ENCODE data around the gene APAF1. TPM values are rescaled to one million over a fixed set of nuclear protein-coding genes. Genes with fewer than 3 reads are reported as not detected.
"Not testable (repeated sequence)": the region's sequence is repeated elsewhere in the genome, so short reads cannot be mapped to it uniquely, and the experiment has no call there.

Gene APAF1
- total RNA-seq, 2 experiments from 2014 or later, result 10.6 to 11.5 TPM

GRCh38 chr12:98750511-98750910 is 105.4 kb downstream of the APAF1 start:
- DNase-seq, result no peak

GRCh38 chr12:98751580-98752115 is 106.6 kb downstream of the APAF1 start:
- no peaks in the 10 kb centered on the region for H3K4me1 Mint-ChIP-seq
- peaks cover 19% of the 10 kb centered on the region for H3K27me3 Mint-ChIP-seq
- H3K27ac Mint-ChIP-seq, result no peak overlapping the region

More at GRCh38 chr12:98750511-98750910, 105.4 kb downstream of the APAF1 start:
- no peak overlapping the region for H3K4me3 Mint-ChIP-seq
- peaks cover 28% of the 10 kb centered on the region for H3K27me3 Mint-ChIP-seq
- H3K27ac Mint-ChIP-seq, result no peak overlapping the region
- no peaks in the 10 kb centered on the region for H3K9me3 Mint-ChIP-seq
- no peaks in the 10 kb centered on the region for H3K36me3 Mint-ChIP-seq
- peaks cover 5% of the 10 kb centered on the region for H3K4me1 Mint-ChIP-seq

GRCh38 chr12:98752726-98753125 is 107.6 kb downstream of the APAF1 start:
- H3K36me3 Mint-ChIP-seq, result no peaks in the 10 kb centered on the region
- H3K4me1 Mint-ChIP-seq, result no peaks in the 10 kb centered on the region
- no peak for DNase-seq
- no peaks in the 10 kb centered on the region for H3K9me3 Mint-ChIP-seq
- H3K4me3 Mint-ChIP-seq, result no peak overlapping the region
- peaks cover 9% of the 10 kb centered on the region for H3K27me3 Mint-ChIP-seq
- H3K27ac Mint-ChIP-seq, result no peak overlapping the region

More at GRCh38 chr12:98751580-98752115, 106.6 kb downstream of the APAF1 start:
- H3K4me3 Mint-ChIP-seq, result no peak overlapping the region
- H3K36me3 Mint-ChIP-seq, result no peaks in the 10 kb centered on the region
- no peaks in the 10 kb centered on the region for H3K9me3 Mint-ChIP-seq
- DNase-seq, result no peak

- no peak for DNase-seq
- Mint-ChIP-seq H3K27ac (no peak overlapping the region), H3K9me3 (no peaks in the 10 kb centered on the region), H3K27me3 (peaks cover 16% of the 10 kb centered on the region), H3K4me3 (no peak overlapping the region), H3K4me1 (no peaks in the 10 kb centered on the region), H3K36me3 (no peaks in the 10 kb centered on the region)
These were observed 109.0 kb downstream of the APAF1 start for GRCh38 chr12:98754095-98754494.

GRCh38 chr12:98755855-98756254 is 110.8 kb downstream of the APAF1 start:
- peaks cover 11% of the 10 kb centered on the region for H3K27me3 Mint-ChIP-seq
- not testable (repeated sequence) for H3K4me1 Mint-ChIP-seq, H3K36me3 Mint-ChIP-seq, H3K27ac Mint-ChIP-seq, DNase-seq, H3K9me3 Mint-ChIP-seq, H3K4me3 Mint-ChIP-seq

GRCh38 chr12:98757455-98757854 is 112.4 kb downstream of the APAF1 start:
- H3K27me3 Mint-ChIP-seq, result peaks cover 11% of the 10 kb centered on the region
- H3K36me3 Mint-ChIP-seq, result no peaks in the 10 kb centered on the region

GRCh38 chr12:98758331-98758730 is 113.2 kb downstream of the APAF1 start:
- no peaks in the 10 kb centered on the region for H3K4me1 Mint-ChIP-seq
- no peak overlapping the region for H3K27ac Mint-ChIP-seq
- peaks cover 11% of the 10 kb centered on the region for H3K27me3 Mint-ChIP-seq
- H3K4me3 Mint-ChIP-seq, result no peak overlapping the region
- no peaks in the 10 kb centered on the region for H3K9me3 Mint-ChIP-seq
- no peak for DNase-seq
- H3K36me3 Mint-ChIP-seq, result no peaks in the 10 kb centered on the region

More at GRCh38 chr12:98757455-98757854, 112.4 kb downstream of the APAF1 start:
- DNase-seq, result no peak
- Mint-ChIP-seq H3K9me3 (no peaks in the 10 kb centered on the region), H3K4me3 (no peak overlapping the region), H3K4me1 (no peaks in the 10 kb centered on the region), H3K27ac (no peak overlapping the region)

GRCh38 chr12:98763656-98764055 is 118.6 kb downstream of the APAF1 start:
- no peaks in the 10 kb centered on the region for H3K4me1 Mint-ChIP-seq
- no peak overlapping the region for H3K27ac Mint-ChIP-seq
- H3K4me3 Mint-ChIP-seq, result no peak overlapping the region
- peaks cover 7% of the 10 kb centered on the region for H3K27me3 Mint-ChIP-seq
- no peak for DNase-seq
- no peaks in the 10 kb centered on the region for H3K36me3 Mint-ChIP-seq
- no peaks in the 10 kb centered on the region for H3K9me3 Mint-ChIP-seq

GRCh38 chr12:98767248-98767647 is 122.2 kb downstream of the APAF1 start:
- Mint-ChIP-seq H3K4me1 (peaks cover 3% of the 10 kb centered on the region), H3K4me3 (no peak overlapping the region), H3K36me3 (no peaks in the 10 kb centered on the region), H3K27ac (no peak overlapping the region), H3K9me3 (no peaks in the 10 kb centered on the region), H3K27me3 (no peaks in the 10 kb centered on the region)
- DNase-seq, result no peak

GRCh38 chr12:98769068-98769467 is 124.0 kb downstream of the APAF1 start:
- H3K27ac Mint-ChIP-seq, result no peak overlapping the region
- H3K27me3 Mint-ChIP-seq, result no peaks in the 10 kb centered on the region
- DNase-seq, result no peak
- H3K4me1 Mint-ChIP-seq, result peaks cover 4% of the 10 kb centered on the region
- H3K36me3 Mint-ChIP-seq, result no peaks in the 10 kb centered on the region
- H3K4me3 Mint-ChIP-seq, result no peak overlapping the region
- no peaks in the 10 kb centered on the region for H3K9me3 Mint-ChIP-seq

GRCh38 chr12:98770230-98770629 is 125.1 kb downstream of the APAF1 start:
- H3K27me3 Mint-ChIP-seq, result no peaks in the 10 kb centered on the region
- no peak for DNase-seq
- H3K4me3 Mint-ChIP-seq, result no peak overlapping the region
- H3K27ac Mint-ChIP-seq, result no peak overlapping the region
- no peaks in the 10 kb centered on the region for H3K36me3 Mint-ChIP-seq
- peaks cover 4% of the 10 kb centered on the region for H3K4me1 Mint-ChIP-seq
- no peaks in the 10 kb centered on the region for H3K9me3 Mint-ChIP-seq

- Mint-ChIP-seq H3K27ac (peak overlapping the region; percentile 38), H3K4me3 (no peak overlapping the region), H3K9me3 (no peaks in the 10 kb centered on the region), H3K27me3 (no peaks in the 10 kb centered on the region), H3K4me1 (peaks cover 4% of the 10 kb centered on the region), H3K36me3 (no peaks in the 10 kb centered on the region)
- no peak for DNase-seq
These were observed 127.0 kb downstream of the APAF1 start for GRCh38 chr12:98771811-98772752.

GRCh38 chr12:98772818-98773217 is 127.7 kb downstream of the APAF1 start:
- H3K4me1 Mint-ChIP-seq, result peaks cover 4% of the 10 kb centered on the region
- H3K27me3 Mint-ChIP-seq, result no peaks in the 10 kb centered on the region
- DNase-seq, result no peak
- no peak overlapping the region for H3K27ac Mint-ChIP-seq
- H3K36me3 Mint-ChIP-seq, result no peaks in the 10 kb centered on the region
- H3K4me3 Mint-ChIP-seq, result no peak overlapping the region
- no peaks in the 10 kb centered on the region for H3K9me3 Mint-ChIP-seq

GRCh38 chr12:98780261-98780660 is 135.2 kb downstream of the APAF1 start:
- Mint-ChIP-seq H3K27me3 (peaks cover 3% of the 10 kb centered on the region), H3K9me3 (no peaks in the 10 kb centered on the region), H3K27ac (no peak overlapping the region), H3K4me1 (no peaks in the 10 kb centered on the region), H3K36me3 (no peaks in the 10 kb centered on the region), H3K4me3 (no peak overlapping the region)
- no peak for DNase-seq

- H3K9me3 Mint-ChIP-seq, result no peaks in the 10 kb centered on the region
- no peak overlapping the region for H3K27ac Mint-ChIP-seq
- H3K4me3 Mint-ChIP-seq, result no peak overlapping the region
- H3K4me1 Mint-ChIP-seq, result no peaks in the 10 kb centered on the region
- peaks cover 3% of the 10 kb centered on the region for H3K27me3 Mint-ChIP-seq
- no peaks in the 10 kb centered on the region for H3K36me3 Mint-ChIP-seq
- DNase-seq, result no peak
These were observed 138.3 kb downstream of the APAF1 start for GRCh38 chr12:98783420-98783819.
